Neural cell (in vitro differentiated cells): ENCODE data around the gene CDK5R1. TPM values are rescaled to one million over a fixed set of nuclear protein-coding genes. Genes with fewer than 3 reads are reported as not detected.

ENCODE experiments used
- H2AFZ ChIP-seq: fragments of 200-600, 300-800 bp; sonication (generic), shearing (Covaris generic); 2 replicates; pipeline ENCODE4 v1.6.0; 2014; ENCODE audit warnings: low read depth, mild to moderate bottlenecking, antibody characterized with exemption, low read length, moderate library complexity
- H3F3A ChIP-seq: fragments of 200-600 bp; shearing (Covaris generic); 2 replicates; pipeline ENCODE4 v1.6.1; 2016; ENCODE audit warnings: mild to moderate bottlenecking, moderate library complexity, mixed read lengths, antibody characterized with exemption, low read length; ENCODE audit not compliant: insufficient read depth, poor library complexity, severe bottlenecking
- H3K27ac ChIP-seq: fragments of 200-600, 300-800 bp; sonication (generic), shearing (Covaris generic); 2 replicates; pipeline ENCODE4 v1.5.1; 2014; ENCODE audit warnings: mild to moderate bottlenecking, low read length, moderate library complexity
- H3K27me3 ChIP-seq: fragments of 300-800, 200-600 bp; sonication (generic), shearing (Covaris generic); 2 replicates; pipeline ENCODE4 v1.6.0; 2014; ENCODE audit warnings: mild to moderate bottlenecking, low read depth, low read length, moderate library complexity; ENCODE audit not compliant: insufficient read depth
- H3K36me3 ChIP-seq: fragments of 300-800, 200-600 bp; sonication (generic), shearing (Covaris generic); 2 replicates; pipeline ENCODE4 v1.5.1; 2014; ENCODE audit warnings: mild to moderate bottlenecking, antibody characterized with exemption, low read length, moderate library complexity; ENCODE audit not compliant: insufficient read depth
- H3K4me2 ChIP-seq: fragments of 300-800, 200-600 bp; sonication (generic), shearing (Covaris generic); 2 replicates; pipeline ENCODE4 v1.6.0; 2014; ENCODE audit warnings: mild to moderate bottlenecking, low read length
- H3K4me3 ChIP-seq: fragments of 300-800, 200-600 bp; sonication (generic), shearing (Covaris generic); 2 replicates; pipeline ENCODE4 v1.5.1; 2014; ENCODE audit warnings: mild to moderate bottlenecking, low read length, moderate library complexity
- H3K79me2 ChIP-seq: fragments of 200-600 bp; shearing (Covaris generic); replicated peaks from 2 replicates; pipeline ENCODE4 v1.6.0; 2014; ENCODE audit warnings: mild to moderate bottlenecking, low read length, moderate library complexity; ENCODE audit not compliant: insufficient read depth
- H3K9ac ChIP-seq: fragments of 300-800, 200-600 bp; sonication (generic), shearing (Covaris generic); 2 replicates; pipeline ENCODE4 v1.6.1; 2016; ENCODE audit warnings: mild to moderate bottlenecking, low read length, mixed read lengths
- H3K9me2 ChIP-seq: fragments of 200-600 bp; shearing (Covaris generic); 2 replicates; pipeline ENCODE4 v1.6.1; 2016; ENCODE audit warnings: mild to moderate bottlenecking, low read length, mixed read lengths; ENCODE audit not compliant: insufficient read depth
- H3K9me3 ChIP-seq: fragments of 200-600, 300-800 bp; sonication (generic), shearing (Covaris generic); 2 replicates; pipeline ENCODE4 v1.6.1; 2016; ENCODE audit warnings: mild to moderate bottlenecking, mixed run types, low read length, moderate library complexity, mixed read lengths
- H4K20me1 ChIP-seq: fragments of 200-600 bp; shearing (Covaris generic); 2 replicates; pipeline ENCODE4 v1.6.1; 2016; ENCODE audit warnings: mild to moderate bottlenecking, mixed run types; ENCODE audit not compliant: insufficient read depth
- CTCF ChIP-seq: fragments of 450-650 bp; IDR thresholded peaks from 2 replicates; pipeline ENCODE4 v1.5.1; 2014; ENCODE audit warnings: antibody characterized with exemption, mild to moderate bottlenecking, moderate library complexity; ENCODE audit not compliant: poor library complexity, severe bottlenecking
- EP300 ChIP-seq: fragments of 450-650 bp; conservative IDR thresholded peaks from 2 replicates; pipeline ENCODE4 v1.6.1; 2014; ENCODE audit warnings: antibody characterized with exemption, mild to moderate bottlenecking, moderate library complexity; ENCODE audit not compliant: poor library complexity, severe bottlenecking
- EZH2 ChIP-seq: fragments of 200-600, 300-800 bp; shearing (Covaris generic), sonication (generic); IDR thresholded peaks from 2 replicates; pipeline ENCODE4 v1.6.1; 2014; ENCODE audit warnings: antibody characterized with exemption, low read length, borderline replicate concordance, mild to moderate bottlenecking; ENCODE audit not compliant: insufficient read depth, poor library complexity, severe bottlenecking
- MXI1 ChIP-seq: fragments of 450-650 bp; conservative IDR thresholded peaks from 2 replicates; pipeline ENCODE4 v1.6.1; 2014; ENCODE audit warnings: antibody characterized with exemption, mild to moderate bottlenecking; ENCODE audit not compliant: poor library complexity, severe bottlenecking
- POLR2AphosphoS5 ChIP-seq: IDR thresholded peaks from 2 replicates; pipeline ENCODE4 v1.6.1; 2012
- RAD21 ChIP-seq: fragments of 450-650 bp; conservative IDR thresholded peaks from 2 replicates; pipeline ENCODE4 v1.6.1; 2014; ENCODE audit warnings: antibody characterized with exemption, mild to moderate bottlenecking, moderate library complexity
- REST ChIP-seq: IDR thresholded peaks from 2 replicates; pipeline ENCODE4 v1.6.1; 2012; ENCODE audit warnings: borderline replicate concordance
- SMC3 ChIP-seq: fragments of 450-650 bp; conservative IDR thresholded peaks from 2 replicates; pipeline ENCODE4 v1.6.1; 2014; ENCODE audit warnings: antibody characterized with exemption, mild to moderate bottlenecking, moderate library complexity; ENCODE audit not compliant: poor library complexity
- TAF1 ChIP-seq: IDR thresholded peaks from 2 replicates; pipeline ENCODE4 v1.6.1; 2012; ENCODE audit warnings: low read depth
- polyA plus RNA-seq: library from polyadenylated mRNA; depleted of rRNA; stranded (reverse); fragments of >200 nt; gene quantifications from 2 replicates; pipeline ENCODE4 v1.2.3, GENCODE V29; 2014

CDK5R1 gene
- polyA plus RNA-seq, 1 donor from 2014 or later = 199 TPM

- H4K20me1 ChIP-seq = no peaks in the 10 kb centered on the region
- peaks cover 6% of the 10 kb centered on the region for H3K79me2 ChIP-seq
- no peaks in the 10 kb centered on the region for H3K9me3 ChIP-seq
- H3K9me2 ChIP-seq = no peaks in the 10 kb centered on the region
- H3K27ac ChIP-seq = peak overlapping the region; percentile 100
- peak overlapping the region; percentile 98 for H3K9ac ChIP-seq
- H3F3A ChIP-seq = peaks cover 8% of the 10 kb centered on the region
- peak overlapping the region; percentile 85 for H3K4me2 ChIP-seq
- H3K36me3 ChIP-seq = no peaks in the 10 kb centered on the region
- H3K27me3 ChIP-seq = no peaks in the 10 kb centered on the region
- TF ChIP-seq SMC3 (peak; percentile 3), MXI1 (no peak), TAF1 (peak; percentile 1), POLR2AphosphoS5 (no peak), EP300 (no peak)
- H2AFZ ChIP-seq = peak overlapping the region; percentile 67
- peak overlapping the region; percentile 67 for H3K4me3 ChIP-seq
Measured at GRCh38 chr17:32518646-32519227, 31.9 kb downstream of the CDK5R1 start.

DNA sequence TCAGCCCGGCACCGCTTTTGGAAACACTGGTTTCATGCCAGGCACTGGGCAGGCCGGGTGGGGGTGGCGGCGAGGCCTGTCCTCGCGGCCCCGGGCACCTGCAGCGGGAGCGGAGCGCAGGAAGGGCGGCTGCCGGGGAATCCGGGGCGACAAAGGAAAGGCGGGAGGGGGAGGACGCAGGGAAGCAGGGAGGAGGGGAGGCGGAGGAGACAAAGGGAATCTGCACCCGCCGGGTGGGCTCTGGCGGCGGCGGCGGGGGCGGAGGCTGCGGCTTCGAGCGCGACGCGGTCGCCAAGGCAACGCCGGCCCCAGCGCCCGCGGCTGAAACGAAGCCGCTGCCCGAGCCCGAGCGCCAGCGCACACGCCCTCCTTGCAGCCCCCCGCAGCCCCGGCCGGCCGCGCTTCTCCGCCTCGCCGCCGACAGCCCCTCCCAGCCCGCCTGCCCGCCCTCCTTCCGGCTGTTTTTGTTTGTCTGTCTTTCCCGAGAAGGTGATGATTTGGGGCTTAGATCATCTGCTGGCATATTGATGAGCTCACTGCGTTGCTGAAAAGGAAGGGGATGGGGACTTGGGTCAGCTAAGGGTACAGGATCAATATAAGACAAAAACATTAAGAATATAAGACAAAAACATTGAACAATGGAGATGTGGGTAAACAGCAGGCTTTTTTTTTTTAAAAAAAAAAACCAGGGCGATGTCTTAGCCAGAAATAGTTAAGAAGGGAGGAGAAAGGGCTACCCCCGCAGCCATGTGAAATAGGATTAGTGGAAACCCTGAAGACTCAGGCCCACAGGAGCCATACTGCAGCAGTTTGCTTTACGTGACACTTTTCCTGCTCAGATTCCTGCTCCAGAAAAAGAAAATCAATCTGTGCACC lies 32.7 kb downstream of the CDK5R1 start:
- H3K4me3 ChIP-seq = peak overlapping the region; percentile 67
- H3K79me2 ChIP-seq = peaks cover 6% of the 10 kb centered on the region
- no peaks in the 10 kb centered on the region for H4K20me1 ChIP-seq
- peak overlapping the region; percentile 89 for H3K4me2 ChIP-seq
- peak overlapping the region; percentile 100 for H3K27ac ChIP-seq
- no peaks in the 10 kb centered on the region for H3K36me3 ChIP-seq
- H3K9me2 ChIP-seq = no peaks in the 10 kb centered on the region
- no peaks in the 10 kb centered on the region for H3K27me3 ChIP-seq
- no peak for TF ChIP-seq CTCF
- TF ChIP-seq TAF1 = no peak
- peak; percentile 81 for TF ChIP-seq EP300
- no peak for TF ChIP-seq EZH2
- TF ChIP-seq RAD21 = peak; percentile 40
- TF ChIP-seq MXI1 = peak; percentile 61
- TF ChIP-seq POLR2AphosphoS5 = peak; percentile 88
- peak; percentile 86 for TF ChIP-seq REST
- TF ChIP-seq SMC3 = peak; percentile 48
- H3K9ac ChIP-seq = peak overlapping the region; percentile 98
- peak overlapping the region; percentile 67 for H2AFZ ChIP-seq
- H3K9me3 ChIP-seq = no peaks in the 10 kb centered on the region
- H3F3A ChIP-seq = peaks cover 8% of the 10 kb centered on the region
